ENCODE measurements around the gene GRIK3.

Gene GRIK3

DNA sequence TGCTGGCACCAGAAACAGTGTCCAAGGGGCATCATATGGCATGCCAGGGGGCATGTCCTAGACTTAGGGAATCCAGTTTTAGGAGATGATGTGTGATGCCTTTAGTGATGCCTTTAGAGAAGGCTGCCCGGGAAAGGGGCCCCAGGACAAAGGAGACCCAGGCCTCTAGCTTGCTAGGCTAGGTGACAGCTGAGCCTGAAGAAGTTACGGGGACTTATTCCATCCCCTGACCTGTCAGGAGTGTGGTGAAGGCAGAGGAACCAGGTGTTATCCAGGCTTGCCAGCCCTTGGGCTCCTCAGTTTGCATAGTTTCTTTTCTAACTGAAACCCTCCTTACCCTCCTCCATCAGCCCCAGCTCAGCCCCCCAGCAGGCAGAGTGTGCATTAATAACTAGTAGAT, 281.9 kb downstream of the GRIK3 start:
- no peak for DNase-seq

DNA sequence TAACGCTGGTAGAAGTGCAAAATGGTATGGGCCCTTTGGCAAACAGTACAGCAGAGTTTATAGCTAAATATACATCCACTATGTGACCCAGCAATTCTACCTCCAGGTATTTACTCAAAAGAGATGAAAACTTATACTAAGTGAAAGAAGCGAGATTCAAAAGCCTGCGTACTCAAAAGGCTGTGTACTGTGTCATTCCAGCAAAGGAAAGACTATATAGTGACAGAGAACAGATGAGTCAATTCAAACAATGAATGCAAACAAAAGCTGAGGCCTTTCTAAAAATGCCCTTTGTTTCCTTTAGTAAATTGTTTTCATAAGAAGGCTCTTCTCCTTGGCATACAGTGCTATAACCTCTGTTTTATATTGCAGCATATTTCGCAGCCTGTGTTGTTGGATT, 282.8 kb downstream of the GRIK3 start:
- DNase-seq, result no peak

DNA sequence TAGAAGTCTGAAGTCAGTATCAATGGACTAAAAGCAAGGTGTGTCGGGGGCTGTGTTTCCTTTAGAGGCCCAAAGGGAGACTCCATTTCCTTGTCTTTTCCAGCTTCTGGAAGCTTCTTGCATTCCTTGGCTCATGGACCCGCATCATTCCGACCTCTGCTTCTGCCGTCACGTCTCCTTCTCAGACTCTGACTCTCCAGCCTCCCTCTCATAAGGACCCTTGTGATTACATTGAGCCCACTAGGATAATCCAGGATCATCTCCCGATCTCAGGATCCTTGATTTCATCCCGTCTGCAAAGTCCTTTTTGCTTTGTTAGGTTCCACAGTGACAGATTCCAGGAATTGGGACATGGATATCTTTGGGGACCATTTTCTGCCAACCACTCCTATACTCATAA, 285.8 kb downstream of the GRIK3 start:
- DNase-seq, result no peak
